Stimulated activated naive B cell treated with anti-CD40 and anti-IgM and Interleukin-4, amounts not matched to agents 10 μg/mL and 1 μg/mL and 100 μg/mL, for 72 hours (primary cell): ENCODE measurements around the gene PLCL2.

ENCODE experiments used
- ATAC-seq, 2 donors: fragments of 150-1000 bp; cut with Tn5 transposase; replicated peaks; 2 replicates each; pipeline ENCODE4 v1.10.0; 2021; ENCODE audit warnings: moderate library complexity in 1 of 2
- DNase-seq: peaks from one replicate; pipeline ENCODE4 v3.0.0; 2021
- H3K27ac Mint-ChIP-seq: one replicate; pipeline ENCODE4 v1.8.0; 2022; ENCODE audit warnings: mild to moderate bottlenecking, mixed read lengths
- H3K27me3 Mint-ChIP-seq, 2 donors: one replicate each; pipeline ENCODE4 v1.8.0; 2022; ENCODE audit warnings: mixed read lengths in 2 of 2
- H3K36me3 Mint-ChIP-seq, 2 donors: one replicate each; pipeline ENCODE4 v1.8.0; 2022; ENCODE audit warnings: mixed read lengths in 2 of 2, mild to moderate bottlenecking in 1 of 2
- H3K4me1 Mint-ChIP-seq, 2 donors: one replicate each; pipeline ENCODE4 v1.8.0; 2022; ENCODE audit warnings: mixed read lengths in 2 of 2, mild to moderate bottlenecking in 1 of 2
- H3K4me3 Mint-ChIP-seq, 2 donors: one replicate each; pipeline ENCODE4 v1.8.0; 2022; ENCODE audit warnings: mild to moderate bottlenecking in 2 of 2, mixed read lengths in 2 of 2, moderate library complexity in 1 of 2
- H3K9me3 Mint-ChIP-seq, 2 donors: one replicate each; pipeline ENCODE4 v1.8.0; 2022; ENCODE audit warnings: mixed read lengths in 2 of 2, mild to moderate bottlenecking in 1 of 2

The PLCL2 gene

DNA sequence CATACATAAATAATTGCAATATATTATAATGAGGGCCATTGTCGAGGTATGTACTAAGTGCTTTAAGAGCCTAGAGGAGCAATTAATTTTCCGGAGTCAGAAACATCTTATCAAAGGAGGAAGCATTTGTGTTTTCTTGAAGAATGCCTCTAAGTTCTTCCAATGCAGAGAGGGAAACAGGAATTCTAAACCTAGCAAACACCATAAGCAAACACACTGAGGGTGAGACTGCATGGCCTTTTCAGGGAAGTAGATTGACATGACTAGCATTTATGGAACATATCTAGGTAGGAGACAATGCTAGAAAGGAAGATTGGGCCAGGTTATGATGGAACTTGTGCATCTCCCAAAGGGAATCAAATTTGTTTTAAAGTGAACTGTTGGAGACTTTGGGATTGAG is 7.2 kb upstream of the PLCL2 start:
- DNase-seq (no peak), ATAC-seq (no peak)
- H3K9me3 Mint-ChIP-seq, result no peaks in the 10 kb centered on the region
- H3K4me1 Mint-ChIP-seq, result peaks cover 5 to 11% of the 10 kb centered on the region in 2 donors
- no peak overlapping the region for H3K27ac Mint-ChIP-seq
- no peaks in the 10 kb centered on the region for H3K36me3 Mint-ChIP-seq
- H3K4me3 Mint-ChIP-seq, result no peak overlapping the region
- no peaks in the 10 kb centered on the region for H3K27me3 Mint-ChIP-seq

DNA sequence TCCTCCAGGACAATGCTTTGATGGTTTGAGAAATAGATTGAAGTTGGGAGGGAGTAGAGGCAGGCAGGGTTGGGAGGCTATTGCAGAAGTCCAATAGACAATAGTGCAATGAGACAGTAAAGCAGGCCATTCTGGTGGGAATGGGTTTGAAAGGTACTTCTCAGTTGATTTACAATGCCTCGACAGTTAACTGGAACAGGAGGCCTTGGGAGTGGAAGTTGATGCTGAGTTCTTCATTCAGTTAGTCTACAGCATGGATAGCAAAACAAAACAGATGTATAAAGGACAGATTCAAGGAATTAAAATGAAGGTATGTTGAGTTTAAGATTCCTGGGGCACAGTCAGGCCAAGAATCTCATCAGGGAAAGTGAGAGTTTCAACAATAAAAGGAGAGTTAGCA is 6.8 kb upstream of the PLCL2 start:
- Mint-ChIP-seq H3K27me3 (no peaks in the 10 kb centered on the region), H3K27ac (no peak overlapping the region), H3K9me3 (no peaks in the 10 kb centered on the region), H3K36me3 (no peaks in the 10 kb centered on the region), H3K4me1 (peaks cover 5 to 15% of the 10 kb centered on the region in 2 donors), H3K4me3 (no peak overlapping the region)
- ATAC-seq, result no peak
- no peak for DNase-seq

DNA sequence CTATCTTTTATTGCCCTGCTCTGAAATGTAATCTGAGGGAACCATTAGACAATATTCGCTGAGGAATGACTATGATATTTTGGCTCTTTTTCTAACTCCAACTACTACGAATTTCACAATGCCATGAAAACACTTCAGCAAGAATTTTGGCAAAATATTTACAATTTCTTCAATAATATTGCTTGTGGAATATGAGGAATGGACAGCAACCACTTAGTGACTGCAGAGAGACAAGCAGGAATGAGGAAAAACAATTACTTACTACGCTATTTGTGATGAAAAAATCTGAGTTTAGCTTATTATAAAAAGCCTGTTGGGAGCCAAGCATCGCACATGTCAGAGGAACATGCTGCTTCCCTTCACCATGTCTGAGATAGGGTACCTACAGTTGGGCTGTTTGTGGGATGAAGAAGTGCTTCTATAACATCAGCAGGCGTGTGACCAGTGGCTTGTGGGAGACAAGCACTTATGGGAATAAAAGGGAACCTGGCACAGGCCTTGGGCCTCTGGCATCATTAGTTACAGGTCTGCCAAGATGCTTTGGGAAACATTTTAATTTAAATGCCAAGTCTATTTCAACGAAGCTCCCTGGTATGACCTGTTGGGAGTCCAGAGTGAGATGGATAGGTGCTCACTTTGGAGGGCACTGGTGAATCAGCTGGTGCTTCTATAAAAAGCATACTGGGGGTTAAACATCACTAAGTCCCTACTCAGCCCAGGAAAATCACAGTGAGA is 2.7 kb upstream of the PLCL2 start:
- no peak overlapping the region for H3K4me3 Mint-ChIP-seq
- H3K4me1 Mint-ChIP-seq, result peaks cover 7 to 28% of the 10 kb centered on the region in 2 donors
- peaks cover 0 to 6% of the 10 kb centered on the region in 2 donors for H3K36me3 Mint-ChIP-seq
- no peak for DNase-seq
- no peak for ATAC-seq
- no peak overlapping the region for H3K27ac Mint-ChIP-seq
- H3K27me3 Mint-ChIP-seq, result no peaks in the 10 kb centered on the region
- H3K9me3 Mint-ChIP-seq, result no peaks in the 10 kb centered on the region

DNA sequence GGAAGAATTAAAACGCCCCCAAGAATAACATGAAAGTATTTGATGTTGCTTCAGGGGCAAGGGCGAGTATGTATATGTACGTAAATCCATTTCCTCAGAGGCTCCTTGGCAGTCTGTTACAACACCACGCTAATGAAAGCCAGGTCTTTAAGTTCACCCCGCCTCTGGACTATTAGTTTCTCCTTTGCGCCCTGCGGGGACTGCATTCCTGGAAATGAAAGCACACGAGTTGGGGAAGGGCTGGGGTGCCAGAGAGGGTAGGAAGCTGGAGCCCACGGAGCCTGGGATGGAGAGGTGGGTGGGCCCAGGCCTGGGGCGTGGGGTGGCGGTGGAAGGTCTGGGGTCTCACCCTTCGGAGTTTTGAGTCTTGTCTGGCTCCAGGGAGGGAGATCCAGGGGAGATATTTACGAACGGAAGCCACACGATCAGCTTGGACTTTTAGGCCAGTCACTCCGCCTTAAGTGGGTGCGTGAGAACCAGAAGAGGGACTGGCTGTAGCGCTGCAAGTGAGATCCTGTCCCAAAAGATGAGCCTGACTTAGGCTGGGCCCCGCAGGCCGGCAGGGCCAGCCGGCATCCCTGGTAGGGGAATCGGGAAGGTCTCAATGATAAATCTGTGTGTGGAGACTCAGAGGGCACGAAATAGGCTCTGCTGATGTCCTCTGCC is 1.6 kb upstream of the PLCL2 start:
- H3K27ac Mint-ChIP-seq, result peak overlapping the region; percentile 92
- H3K36me3 Mint-ChIP-seq, result peaks cover 0 to 6% of the 10 kb centered on the region in 2 donors
- peak overlapping the region; percentile 82 to 97 for H3K4me3 Mint-ChIP-seq
- H3K9me3 Mint-ChIP-seq, result no peaks in the 10 kb centered on the region
- ATAC-seq (no peak), DNase-seq (no peak)
- H3K27me3 Mint-ChIP-seq, result no peaks in the 10 kb centered on the region
- peaks cover 11 to 39% of the 10 kb centered on the region in 2 donors for H3K4me1 Mint-ChIP-seq

DNA sequence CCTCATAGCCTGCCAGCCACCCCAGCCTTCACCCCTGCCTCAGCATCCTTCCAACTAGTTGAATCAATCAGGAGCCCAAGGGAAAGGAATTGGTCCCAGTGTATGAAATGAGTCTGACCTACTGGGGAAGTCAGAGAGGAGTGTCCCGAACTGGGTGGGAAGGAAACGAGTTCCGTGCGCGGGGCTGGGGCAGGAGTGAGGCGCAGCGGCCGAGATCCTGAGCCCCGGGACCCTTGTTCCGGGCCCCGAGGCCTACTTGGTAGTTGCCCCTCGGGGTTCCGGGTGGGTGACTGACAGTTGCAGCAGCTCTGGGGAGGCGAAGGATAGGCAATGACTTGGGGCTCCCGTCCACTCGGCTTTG is 1.1 kb upstream of the PLCL2 start:
- no peaks in the 10 kb centered on the region for H3K9me3 Mint-ChIP-seq
- DNase-seq (no peak), ATAC-seq (no peak)
- no peaks in the 10 kb centered on the region for H3K27me3 Mint-ChIP-seq
- H3K4me1 Mint-ChIP-seq, result peaks cover 11 to 44% of the 10 kb centered on the region in 2 donors
- peak overlapping the region; percentile 82 to 97 for H3K4me3 Mint-ChIP-seq
- H3K36me3 Mint-ChIP-seq, result peaks cover 0 to 6% of the 10 kb centered on the region in 2 donors
- H3K27ac Mint-ChIP-seq, result peak overlapping the region; percentile 92

DNA sequence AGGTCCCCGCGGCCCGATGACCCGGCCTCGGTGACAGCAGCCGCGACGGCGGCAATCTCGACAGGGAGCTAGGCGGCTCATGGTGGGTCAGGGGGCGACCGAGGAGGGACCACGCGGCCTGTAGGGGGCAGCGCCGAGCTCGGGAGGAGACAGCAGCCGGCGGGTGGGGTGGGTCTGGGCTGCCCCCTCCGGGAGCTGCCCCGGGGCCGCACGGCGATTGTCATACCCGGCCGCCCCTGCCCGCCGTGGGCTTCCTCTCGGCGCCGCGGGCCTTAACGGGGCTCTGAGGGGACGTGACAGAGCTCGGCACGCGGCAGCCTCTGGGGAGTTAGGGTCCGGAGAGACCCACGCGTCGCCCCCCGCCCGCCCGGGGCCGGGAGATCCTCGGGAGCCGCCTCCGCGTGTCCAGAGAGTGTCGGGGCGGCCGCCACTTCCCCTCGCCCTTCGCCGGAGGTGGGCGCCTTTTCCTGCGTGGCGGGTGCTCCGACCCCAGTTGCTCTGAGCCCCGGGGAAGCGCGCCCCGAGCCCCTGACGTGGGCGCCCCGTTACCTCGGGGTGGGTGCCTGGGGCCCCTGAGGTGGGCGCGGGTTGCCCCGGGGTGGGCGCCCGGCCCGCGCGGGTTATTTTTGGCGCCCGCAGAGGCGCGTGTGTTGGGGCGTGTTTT is 539 bp upstream of the PLCL2 start:
- H3K36me3 Mint-ChIP-seq, result peaks cover 0 to 6% of the 10 kb centered on the region in 2 donors
- no peaks in the 10 kb centered on the region for H3K27me3 Mint-ChIP-seq
- H3K4me1 Mint-ChIP-seq, result peaks cover 15 to 49% of the 10 kb centered on the region in 2 donors
- H3K27ac Mint-ChIP-seq, result peak overlapping the region; percentile 99
- no peaks in the 10 kb centered on the region for H3K9me3 Mint-ChIP-seq
- H3K4me3 Mint-ChIP-seq, result peak overlapping the region; percentile 94 to 97
- peak; percentile 69 for DNase-seq
- ATAC-seq, result peak; percentile 67 to 70

DNA sequence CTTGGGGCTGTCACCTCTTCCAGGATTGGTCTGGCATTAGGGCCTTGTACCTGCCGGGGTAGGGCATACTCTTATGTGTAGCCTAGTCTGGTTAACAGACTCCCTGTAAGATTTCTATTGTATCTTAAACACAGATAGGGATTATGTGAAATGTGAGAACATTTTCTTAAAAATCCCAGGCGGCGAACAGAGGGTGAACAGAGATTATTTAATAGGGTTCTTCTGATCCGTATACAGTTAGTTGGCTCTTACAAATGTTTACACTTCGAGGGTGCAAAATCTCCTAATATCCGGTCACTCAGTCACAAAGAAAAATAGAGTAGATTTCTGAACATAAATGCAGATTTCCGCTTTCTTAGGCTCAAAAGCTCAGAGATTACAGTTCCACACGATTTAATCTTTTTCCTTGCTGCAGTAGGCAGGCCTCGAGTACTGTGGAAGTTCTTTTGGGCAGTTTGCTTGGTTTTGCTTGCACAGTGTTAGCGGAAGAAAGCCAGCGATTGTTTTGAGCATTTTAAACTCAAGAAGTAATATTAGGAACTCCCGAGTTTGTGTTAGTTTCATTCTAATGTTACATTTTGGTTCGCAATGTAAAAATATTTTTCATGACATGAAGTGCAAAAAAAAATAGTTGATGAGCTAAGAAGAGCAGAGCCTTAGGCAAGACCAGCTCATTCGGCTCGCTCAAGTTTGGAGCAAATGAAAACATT is 993 bp downstream of the PLCL2 start:
- peaks cover 21 to 64% of the 10 kb centered on the region in 2 donors for H3K4me1 Mint-ChIP-seq
- no peaks in the 10 kb centered on the region for H3K27me3 Mint-ChIP-seq
- peak overlapping the region; percentile 90 for H3K27ac Mint-ChIP-seq
- peak overlapping the region; percentile 89 to 97 for H3K4me3 Mint-ChIP-seq
- H3K9me3 Mint-ChIP-seq, result no peaks in the 10 kb centered on the region
- H3K36me3 Mint-ChIP-seq, result peaks cover 3 to 6% of the 10 kb centered on the region in 2 donors
- DNase-seq (no peak), ATAC-seq (peak; percentile 39 to 46)

DNA sequence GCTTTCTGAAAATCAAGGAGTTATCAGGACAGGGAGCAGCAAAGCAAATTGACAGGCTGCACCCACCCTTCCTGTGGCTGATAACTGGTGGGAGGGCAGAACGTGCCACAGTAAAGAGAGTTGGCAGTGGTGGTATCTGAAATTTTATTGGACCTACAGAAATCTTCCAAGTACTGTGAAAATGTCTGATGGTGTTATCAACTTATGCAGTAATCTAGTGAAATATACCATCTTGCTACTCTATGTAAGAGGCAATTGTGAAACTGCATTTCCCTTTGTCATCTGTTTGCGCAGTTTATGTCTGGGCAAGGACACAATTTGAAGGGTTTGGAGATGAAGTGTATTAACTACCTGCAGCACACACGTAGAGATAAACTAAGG is 1.5 kb downstream of the PLCL2 start:
- ATAC-seq (no peak), DNase-seq (no peak)
- no peaks in the 10 kb centered on the region for H3K27me3 Mint-ChIP-seq
- H3K9me3 Mint-ChIP-seq, result no peaks in the 10 kb centered on the region
- peak overlapping the region; percentile 89 to 97 for H3K4me3 Mint-ChIP-seq
- H3K27ac Mint-ChIP-seq, result peak overlapping the region; percentile 90
- H3K36me3 Mint-ChIP-seq, result peaks cover 3 to 6% of the 10 kb centered on the region in 2 donors
- H3K4me1 Mint-ChIP-seq, result peaks cover 26 to 70% of the 10 kb centered on the region in 2 donors

DNA sequence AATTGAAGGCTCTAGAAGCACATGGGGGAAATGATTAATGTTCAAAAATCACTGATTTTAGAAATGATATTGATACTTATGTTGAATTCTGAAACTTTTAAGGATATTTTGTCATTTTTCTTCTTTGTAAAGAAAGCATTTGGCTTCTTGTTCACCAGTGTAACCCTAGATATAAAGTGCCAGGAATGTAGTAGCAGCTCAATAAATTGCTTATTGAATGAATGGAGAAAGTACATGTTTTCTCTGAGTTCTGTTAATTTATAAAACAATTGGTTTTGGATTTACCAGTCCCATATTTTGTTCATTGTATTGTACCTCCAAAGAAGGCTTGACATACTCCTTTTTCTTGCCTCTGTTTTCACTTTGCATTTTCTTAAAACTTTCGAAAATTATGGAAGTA is 2.4 kb downstream of the PLCL2 start:
- H3K4me3 Mint-ChIP-seq, result peak overlapping the region; percentile 89 to 97
- no peaks in the 10 kb centered on the region for H3K9me3 Mint-ChIP-seq
- H3K27ac Mint-ChIP-seq, result peak overlapping the region; percentile 25
- H3K36me3 Mint-ChIP-seq, result peaks cover 3 to 6% of the 10 kb centered on the region in 2 donors
- peaks cover 33 to 78% of the 10 kb centered on the region in 2 donors for H3K4me1 Mint-ChIP-seq
- no peaks in the 10 kb centered on the region for H3K27me3 Mint-ChIP-seq
- DNase-seq (no peak), ATAC-seq (no peak)

DNA sequence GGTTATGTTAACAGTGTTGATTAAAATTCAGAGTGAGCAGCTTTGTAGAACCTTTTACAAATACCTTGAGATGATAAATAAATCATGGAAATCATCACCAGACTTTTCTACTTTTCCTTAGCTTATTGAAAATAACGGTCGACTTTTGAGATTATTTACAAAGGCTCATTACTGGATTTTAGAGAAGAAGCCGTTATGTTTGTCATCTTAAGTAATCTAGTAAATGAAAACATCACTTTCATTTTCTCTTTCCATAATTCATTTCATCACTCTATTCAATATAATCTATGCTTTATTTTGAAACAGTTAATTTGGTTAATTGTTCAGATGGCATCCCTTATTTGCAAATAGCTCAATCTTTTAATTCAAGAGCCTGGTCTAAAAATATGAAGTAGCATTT is 3.6 kb downstream of the PLCL2 start:
- H3K27ac Mint-ChIP-seq, result peak overlapping the region; percentile 92
- no peaks in the 10 kb centered on the region for H3K9me3 Mint-ChIP-seq
- H3K36me3 Mint-ChIP-seq, result peaks cover 3 to 8% of the 10 kb centered on the region in 2 donors
- ATAC-seq, result no peak
- H3K27me3 Mint-ChIP-seq, result no peaks in the 10 kb centered on the region
- peak overlapping the region; percentile 89 to 97 for H3K4me3 Mint-ChIP-seq
- no peak for DNase-seq
- peaks cover 36 to 81% of the 10 kb centered on the region in 2 donors for H3K4me1 Mint-ChIP-seq

DNA sequence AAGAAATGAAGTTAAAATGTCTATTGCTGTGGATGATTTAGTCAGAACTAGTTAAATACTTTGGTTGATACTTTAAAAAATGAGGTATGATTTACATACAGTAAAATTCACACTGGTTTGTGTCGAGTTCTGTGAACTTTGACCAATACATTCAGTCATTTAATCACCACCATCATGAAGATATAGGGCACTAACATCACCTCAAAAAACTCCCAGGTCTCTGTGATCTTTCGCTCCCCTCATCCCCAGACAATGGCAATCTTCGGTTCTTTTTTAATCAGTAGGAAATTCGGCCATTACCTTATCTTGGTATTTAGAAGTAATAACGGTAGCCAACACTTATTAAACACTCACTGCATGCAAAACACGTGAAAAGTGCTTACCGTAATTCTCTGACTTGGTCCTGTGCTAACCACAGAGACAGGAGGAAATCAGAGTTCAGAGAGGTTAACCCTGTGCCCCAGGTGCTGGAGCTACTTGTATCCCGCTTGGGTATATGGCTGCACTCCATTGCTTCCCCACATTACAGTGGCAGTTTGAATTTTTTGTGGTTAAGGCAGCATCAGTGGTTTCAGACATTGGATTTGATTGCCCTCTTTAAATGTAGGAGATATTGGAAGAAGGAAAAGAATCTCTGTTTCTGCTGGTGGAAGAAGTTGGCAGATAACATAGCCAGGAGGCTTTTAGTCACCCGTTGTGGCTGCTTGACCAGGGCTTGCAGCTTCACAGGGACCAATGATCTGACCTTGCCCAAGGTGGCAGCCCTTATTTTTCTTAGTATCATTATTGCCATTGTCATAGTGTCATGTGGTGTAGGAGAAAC is 4.2 kb downstream of the PLCL2 start:
- peak overlapping the region; percentile 92 for H3K27ac Mint-ChIP-seq
- H3K9me3 Mint-ChIP-seq, result no peaks in the 10 kb centered on the region
- peak; percentile 20 to 31 for ATAC-seq
- peaks cover 3 to 8% of the 10 kb centered on the region in 2 donors for H3K36me3 Mint-ChIP-seq
- peaks cover 32 to 79% of the 10 kb centered on the region in 2 donors for H3K4me1 Mint-ChIP-seq
- no peak for DNase-seq
- H3K4me3 Mint-ChIP-seq, result peak overlapping the region; percentile 89 to 97
- no peaks in the 10 kb centered on the region for H3K27me3 Mint-ChIP-seq

DNA sequence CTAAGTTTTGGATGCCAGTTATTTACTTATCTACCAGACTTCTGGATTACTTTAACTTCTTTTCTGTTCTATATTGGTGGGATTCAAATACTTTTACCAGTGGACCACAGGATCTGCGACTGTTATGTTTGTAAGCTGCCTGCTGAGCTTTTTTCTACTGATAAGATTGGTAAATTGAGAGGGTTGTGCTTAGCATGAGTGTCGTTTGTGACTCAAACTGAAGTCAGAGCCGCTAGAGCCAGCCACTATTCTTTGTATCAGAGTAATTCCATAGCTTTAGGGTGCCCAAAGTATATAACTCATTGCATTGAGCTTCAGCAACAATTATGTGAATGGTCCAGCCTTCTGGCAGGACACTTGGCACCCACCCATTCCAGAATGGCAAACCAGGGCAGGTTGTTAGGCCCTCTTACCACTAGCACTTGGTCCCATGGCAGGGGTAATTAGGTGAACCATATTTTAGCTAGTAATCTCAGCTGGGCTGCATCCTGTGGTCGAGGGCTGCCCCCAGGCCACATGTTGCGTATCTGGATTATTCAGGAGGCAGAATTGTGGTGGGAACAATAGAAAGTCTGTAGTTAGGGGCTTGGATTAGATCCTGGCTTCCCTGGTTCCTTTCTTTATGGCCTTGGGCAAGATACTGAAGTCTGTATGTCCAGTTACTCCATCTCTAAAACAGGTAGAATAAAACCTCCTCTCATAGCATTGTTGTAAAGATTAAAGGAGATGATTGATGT is 6.0 kb downstream of the PLCL2 start:
- H3K27me3 Mint-ChIP-seq, result no peaks in the 10 kb centered on the region
- ATAC-seq, result no peak

DNA sequence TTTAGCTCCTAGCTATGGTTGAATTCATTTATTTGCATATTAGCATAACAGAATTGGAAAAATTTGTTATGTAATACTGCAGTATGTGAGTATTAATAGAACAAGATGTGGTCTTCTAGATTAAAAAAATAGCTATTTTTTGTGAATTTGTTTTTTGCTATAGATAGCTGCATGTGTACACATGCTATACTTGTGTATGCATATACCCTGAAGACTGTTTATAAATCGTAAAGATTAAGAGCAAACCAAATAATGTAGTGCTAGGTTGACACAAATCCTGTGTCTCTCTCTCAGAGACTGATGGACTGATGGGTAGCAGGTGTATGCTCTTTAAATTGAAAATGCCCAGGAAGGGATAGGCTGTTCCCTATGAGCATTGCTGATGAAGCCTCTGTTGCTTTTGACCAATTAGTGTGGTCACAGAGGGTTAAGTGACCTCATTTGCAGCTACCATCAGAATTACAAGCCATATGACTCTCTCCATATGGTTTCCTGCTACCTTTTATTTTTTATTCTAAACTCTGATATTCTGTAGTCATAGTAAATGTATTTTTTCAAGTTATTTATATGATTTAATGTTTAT is 9.0 kb downstream of the PLCL2 start:
- no peak for DNase-seq

More for the DNA sequence above, 6.0 kb downstream of the PLCL2 start:
- H3K9me3 Mint-ChIP-seq, result peaks cover 0 to 2% of the 10 kb centered on the region in 2 donors
- H3K36me3 Mint-ChIP-seq, result peaks cover 3 to 8% of the 10 kb centered on the region in 2 donors
- H3K4me3 Mint-ChIP-seq, result no peak overlapping the region
- H3K4me1 Mint-ChIP-seq, result peaks cover 37 to 92% of the 10 kb centered on the region in 2 donors
- no peak for DNase-seq
- H3K27ac Mint-ChIP-seq, result no peak overlapping the region

More for the DNA sequence above, 9.0 kb downstream of the PLCL2 start:
- peaks cover 0 to 2% of the 10 kb centered on the region in 2 donors for H3K9me3 Mint-ChIP-seq
- no peak overlapping the region for H3K4me3 Mint-ChIP-seq
- H3K4me1 Mint-ChIP-seq, result peaks cover 50 to 91% of the 10 kb centered on the region in 2 donors
- no peak overlapping the region for H3K27ac Mint-ChIP-seq
- ATAC-seq, result no peak
- peaks cover 4 to 6% of the 10 kb centered on the region in 2 donors for H3K36me3 Mint-ChIP-seq
- no peaks in the 10 kb centered on the region for H3K27me3 Mint-ChIP-seq
